HepG2 (cell line): ENCODE measurements around the gene PLXND1. TPM values are rescaled to one million over a fixed set of nuclear protein-coding genes. Genes with fewer than 3 reads are reported as not detected.

ENCODE experiments used
- DNMT3B ChIP-seq: conservative IDR thresholded peaks from 2 replicates; pipeline ENCODE4 v1.6.1; 2016; ENCODE audit warnings: missing biosample characterization, control low read depth
- FOSL1 ChIP-seq: sonication (generic); formaldehyde crosslinking; IDR thresholded peaks from 2 replicates; pipeline ENCODE4 v1.9.0; 2021; ENCODE audit warnings: missing genetic modification reagents, borderline replicate concordance
- GMEB2 ChIP-seq: IDR thresholded peaks from 2 replicates; pipeline ENCODE4 v1.6.1; 2016; ENCODE audit warnings: missing biosample characterization, missing genetic modification reagents, low read depth
- MAZ ChIP-seq, 2 experiments: sonication (generic) in 1 of 2; formaldehyde crosslinking in 1 of 2; IDR thresholded peaks; 2 replicates each; pipeline versions ENCODE4 v1.5.0 to v1.6.1; 2012 to 2020; ENCODE audit warnings: low read depth in 2 of 2, mild to moderate bottlenecking in 2 of 2, borderline replicate concordance in 1 of 2, improper control_type of control experiment in 1 of 2, low read length in 1 of 2, missing genetic modification reagents in 1 of 2, moderate library complexity in 1 of 2
- MEIS2 ChIP-seq: sonication (generic); formaldehyde crosslinking; IDR thresholded peaks from 2 replicates; pipeline ENCODE4 v1.9.0; 2021; ENCODE audit warnings: mild to moderate bottlenecking, missing genetic modification reagents
- NFKBIZ ChIP-seq: IDR thresholded peaks from 2 replicates; pipeline ENCODE4 v1.6.1; 2018; ENCODE audit warnings: missing genetic modification reagents, missing compliant biosample characterization
- NPAS2 ChIP-seq: sonication (generic); formaldehyde crosslinking; IDR thresholded peaks from 2 replicates; pipeline ENCODE4 v1.8.0; 2022; ENCODE audit warnings: mild to moderate bottlenecking, missing genetic modification reagents, borderline replicate concordance
- RARG ChIP-seq: sonication (generic); formaldehyde crosslinking; IDR thresholded peaks from 2 replicates; pipeline ENCODE4 v1.4.0; 2020; ENCODE audit warnings: low read depth, mild to moderate bottlenecking, missing genetic modification reagents
- RNF219 ChIP-seq: sonication (generic); formaldehyde crosslinking; IDR thresholded peaks from 2 replicates; pipeline ENCODE4 v1.5.0; 2020; ENCODE audit warnings: mild to moderate bottlenecking, missing genetic modification reagents
- ZFX ChIP-seq: sonication (generic); formaldehyde crosslinking; IDR thresholded peaks from 2 replicates; pipeline ENCODE4 v1.4.0; 2020; ENCODE audit warnings: mild to moderate bottlenecking, low read depth, missing genetic modification reagents, moderate library complexity
- ZNF12 ChIP-seq: sonication (generic); formaldehyde crosslinking; IDR thresholded peaks from 2 replicates; pipeline ENCODE4 v1.5.0; 2020; ENCODE audit warnings: missing genetic modification reagents
- ZNF142 ChIP-seq: sonication (generic); formaldehyde crosslinking; IDR thresholded peaks from 2 replicates; pipeline ENCODE4 v1.4.0; 2020; ENCODE audit warnings: missing genetic modification reagents
- ZNF256 ChIP-seq: sonication (generic); formaldehyde crosslinking; conservative IDR thresholded peaks from 2 replicates; pipeline ENCODE4 v1.4.0; 2020; ENCODE audit warnings: missing genetic modification reagents
- ZNF510 ChIP-seq: sonication (generic); formaldehyde crosslinking; IDR thresholded peaks from 2 replicates; pipeline ENCODE4 v1.4.0; 2020; ENCODE audit warnings: low read depth, mild to moderate bottlenecking, missing genetic modification reagents
- ZNF749 ChIP-seq: sonication (generic); formaldehyde crosslinking; IDR thresholded peaks from 2 replicates; pipeline ENCODE4 v1.8.0; 2022; ENCODE audit warnings: mild to moderate bottlenecking, missing genetic modification reagents, moderate library complexity, borderline replicate concordance
- ZSCAN21 ChIP-seq: sonication (generic); formaldehyde crosslinking; IDR thresholded peaks from 2 replicates; pipeline ENCODE4 v1.8.0; 2022; ENCODE audit warnings: mild to moderate bottlenecking, missing genetic modification reagents, moderate library complexity, borderline replicate concordance
- ZSCAN30 ChIP-seq: sonication (generic); formaldehyde crosslinking; IDR thresholded peaks from 2 replicates; pipeline ENCODE4 v1.5.0; 2020; ENCODE audit warnings: mild to moderate bottlenecking, missing genetic modification reagents
- polyA plus RNA-seq, 8 experiments: library from polyadenylated mRNA; depleted of rRNA in 3 of 8; stranded (reverse) in 7 of 8; unstranded in 1 of 8; fragments of >200 nt; fragmentation: Illumina TruSeq in 4 of 8; extraction: Trizol in 4 of 8; gene quantifications; 2 replicates each; pipeline versions ENCODE4 v1.2.1 to v1.2.3, GENCODE V29; 2011 to 2016; ENCODE audit warnings: low read depth in 4 of 8, missing spikeins in 1 of 8, mixed read lengths in 1 of 8; ENCODE audit not compliant: insufficient read depth in 1 of 8
- total RNA-seq, 5 experiments: library from RNA; depleted of rRNA; stranded (reverse); fragments of >200 nt; fragmentation: Illumina TruSeq; extraction: Trizol; gene quantifications; 2 replicates each; pipeline ENCODE4 v1.2.3, GENCODE V29; 2016; ENCODE audit warnings: low read depth in 1 of 5

The PLXND1 gene
- total and polyA plus RNA-seq, 2 of the 13 experiments (the other 11 are each of a cell fraction or from before 2014, with no cell fraction given) = 15.9 to 42.0 TPM

- TF ChIP-seq RNF219 (CRISPR knock-in tag) = no peak
- no peak for TF ChIP-seq ZNF12 (CRISPR knock-in tag)
- TF ChIP-seq FOSL1 = no peak
- no peak for TF ChIP-seq ZSCAN30
- no peak for TF ChIP-seq ZNF749 (CRISPR knock-in tag)
- TF ChIP-seq RARG (CRISPR knock-in tag) = no peak
- no peak for TF ChIP-seq ZNF256 (CRISPR knock-in tag)
- TF ChIP-seq MEIS2 = peak; percentile 21; the same call in 1 of the 2 replicates
- TF ChIP-seq MAZ (IDR thresholded peaks at IDR 0.05; ENCODE audit: borderline replicate concordance, low read depth, low read length) = no peak
- TF ChIP-seq MAZ (CRISPR knock-in tag; IDR thresholded peaks at IDR 0.05; ENCODE audit: low read depth) = no peak
- TF ChIP-seq DNMT3B (CRISPR knock-in tag) = no peak
- no peak for TF ChIP-seq NFKBIZ (CRISPR knock-in tag)
- TF ChIP-seq ZFX (CRISPR knock-in tag) = 0 out of 2 replicates have a peak, but pooled peaks have one; percentile 4
- TF ChIP-seq ZNF142 = no peak
- TF ChIP-seq GMEB2 (CRISPR knock-in tag) = no peak
- no peak for TF ChIP-seq NPAS2 (CRISPR knock-in tag)
- TF ChIP-seq ZNF510 (CRISPR knock-in tag) = no peak
- no peak for TF ChIP-seq ZSCAN21 (CRISPR knock-in tag)
These were observed 9.1 kb downstream of the PLXND1 start (continued) for GRCh38 chr3:129597087-129597999.
